ENCODE measurements around the gene EPS8L1.
A peak's percentile ranks its signal among the peaks of the same experiment; 100 is the strongest.
"Not testable (repeated sequence)": the region's sequence is repeated elsewhere in the genome, so short reads cannot be mapped to it uniquely, and the experiment has no call there.

Gene EPS8L1

GRCh38 chr19:55050749-55051532, 24.7 kb upstream of the EPS8L1 start:
- no peak for DNase-seq (ENCODE audit: low spot score)

- DNase-seq (ENCODE audit: low spot score) = no peak
These were observed 21.9 kb upstream of the EPS8L1 start for GRCh38 chr19:55053735-55054134.

- DNase-seq (ENCODE audit: low spot score) = no peak
These were observed 18.8 kb upstream of the EPS8L1 start for GRCh38 chr19:55056827-55057226.

GRCh38 chr19:55058781-55059610, 16.7 kb upstream of the EPS8L1 start:
- no peak for DNase-seq (ENCODE audit: low spot score)

- not testable (repeated sequence) for DNase-seq (ENCODE audit: low spot score)
These were observed 15.4 kb upstream of the EPS8L1 start for GRCh38 chr19:55060287-55060686.

- DNase-seq (ENCODE audit: low spot score) = peak; percentile 98
These were observed 12.8 kb upstream of the EPS8L1 start, which contains the start of gene RDH13 for GRCh38 chr19:55062735-55063491. RDH13 (minus strand) TSS chr19:55063148; CDS start chr19:55063032, 116 bp downstream.

GRCh38 chr19:55063492-55063843, 12.2 kb upstream of the EPS8L1 start:
- no peak for DNase-seq (ENCODE audit: low spot score)

GRCh38 chr19:55065516-55065915, 10.2 kb upstream of the EPS8L1 start:
- DNase-seq (ENCODE audit: low spot score) = not testable (repeated sequence)

- DNase-seq (ENCODE audit: low spot score) = no peak
These were observed 9.5 kb upstream of the EPS8L1 start for GRCh38 chr19:55066107-55066709.

- no peak for DNase-seq (ENCODE audit: low spot score)
These were observed 7.8 kb upstream of the EPS8L1 start for GRCh38 chr19:55067869-55068268.

- DNase-seq (ENCODE audit: low spot score) = no peak
These were observed 6.5 kb upstream of the EPS8L1 start for GRCh38 chr19:55068950-55069864.

GRCh38 chr19:55069865-55070197, 5.8 kb upstream of the EPS8L1 start:
- no peak for DNase-seq (ENCODE audit: low spot score)

GRCh38 chr19:55070466-55071128, 5.1 kb upstream of the EPS8L1 start:
- no peak for DNase-seq (ENCODE audit: low spot score)

GRCh38 chr19:55071129-55071502, 4.6 kb upstream of the EPS8L1 start:
- DNase-seq (ENCODE audit: low spot score) = no peak

GRCh38 chr19:55071913-55072312, 3.8 kb upstream of the EPS8L1 start:
- DNase-seq (ENCODE audit: low spot score) = no peak

- DNase-seq (ENCODE audit: low spot score) = no peak
These were observed 652 bp downstream of the EPS8L1 start for GRCh38 chr19:55076321-55076720.

- no peak for DNase-seq (ENCODE audit: low spot score)
These were observed 1.4 kb downstream of the EPS8L1 start for GRCh38 chr19:55077106-55077505.

- DNase-seq (ENCODE audit: low spot score) = no peak
These were observed 3.3 kb downstream of the EPS8L1 start for GRCh38 chr19:55078996-55079395.

- no peak for DNase-seq (ENCODE audit: low spot score)
These were observed 3.9 kb downstream of the EPS8L1 start for GRCh38 chr19:55079400-55080038.
